Dermis blood vessel endothelial cell (primary cell): Measurements from ENCODE around the gene MAP2K7. TPM values are rescaled to one million over a fixed set of nuclear protein-coding genes. Genes with fewer than 3 reads are reported as not detected.

Experiments used
- total RNA-seq: library from RNA; depleted of rRNA; stranded (reverse); fragments of >200 nt; gene quantifications from 2 replicates; pipeline ENCODE4 v1.2.3, GENCODE V29; 2014

MAP2K7 gene
- total RNA-seq, 1 donor from 2014 or later: 10.4 TPM

Other genes with a start within 250 kb of the MAP2K7 start
- gene RETN, start 234.8 kb upstream of the MAP2K7 start, total RNA-seq: not detected in 2 replicates
- gene MCEMP1, start 226.8 kb upstream of the MAP2K7 start, total RNA-seq: not detected in 2 replicates
- 69.9 and 97.4 TPM in 2 replicates for gene TRAPPC5, start 223.0 kb upstream of the MAP2K7 start, total RNA-seq
- gene FCER2, start 201.7 kb upstream of the MAP2K7 start, total RNA-seq: not detected in 2 replicates
- not detected in 2 replicates for gene CLEC4G, start 171.8 kb upstream of the MAP2K7 start, total RNA-seq
- under 0.01 TPM in 1 of 2 replicates, not detected in the other for gene CD209, start 156.3 kb upstream of the MAP2K7 start, total RNA-seq
- 5.6 and 25.2 TPM in 2 replicates for gene CLEC4M, start 140.6 kb upstream of the MAP2K7 start, total RNA-seq
- 12.6 and 16.5 TPM in 2 replicates for gene EVI5L, start 73.7 kb upstream of the MAP2K7 start, total RNA-seq
- gene PRR36, start 29.5 kb upstream of the MAP2K7 start, total RNA-seq: not detected in 2 replicates
- 0.51 TPM in 2 replicates for gene LRRC8E, start 15.4 kb upstream of the MAP2K7 start, total RNA-seq
- gene TGFBR3L, start 11.0 kb downstream of the MAP2K7 start, total RNA-seq: 0.19 TPM in 1 of 2 replicates, not detected in the other
- 14.1 and 14.3 TPM in 2 replicates for gene SNAPC2, start 16.5 kb downstream of the MAP2K7 start, total RNA-seq
- gene CTXN1, start 22.3 kb downstream of the MAP2K7 start, total RNA-seq: 4.6 and 4.9 TPM in 2 replicates
- 44.0 and 53.4 TPM in 2 replicates for gene TIMM44, start 39.8 kb downstream of the MAP2K7 start, total RNA-seq
- gene ELAVL1, start 101.8 kb downstream of the MAP2K7 start, total RNA-seq: 43.2 and 98.7 TPM in 2 replicates
- not detected in 2 replicates for gene CCL25, start 148.9 kb downstream of the MAP2K7 start, total RNA-seq
- 0.05 TPM in 1 of 2 replicates, not detected in the other for gene FBN3, start 245.7 kb downstream of the MAP2K7 start, total RNA-seq